GM12873 (cell line): Measurements from ENCODE around the gene MKLN1.

Experiments
- CTCF ChIP-seq: IDR thresholded peaks from 2 replicates; pipeline ENCODE4 v1.5.1; 2012; ENCODE audit warnings: low read depth, mild to moderate bottlenecking, moderate library complexity, low read length, control low read depth; ENCODE audit not compliant: insufficient read depth; ENCODE audit errors: missing control alignments

Gene MKLN1

GRCh38 chr7:131409129-131409766, 81.6 kb downstream of the MKLN1 start:
- no peak for TF ChIP-seq CTCF

GRCh38 chr7:131412031-131412430, 84.4 kb downstream of the MKLN1 start:
- TF ChIP-seq CTCF: no peak

GRCh38 chr7:131413711-131414110, 86.0 kb downstream of the MKLN1 start:
- TF ChIP-seq CTCF: no peak

GRCh38 chr7:131424219-131424822, 96.6 kb downstream of the MKLN1 start:
- TF ChIP-seq CTCF: peak; percentile 50

- TF ChIP-seq CTCF: no peak
Measured at GRCh38 chr7:131425992-131426391, 98.3 kb downstream of the MKLN1 start.

GRCh38 chr7:131431289-131431688, 103.6 kb downstream of the MKLN1 start:
- TF ChIP-seq CTCF: no peak

- no peak for TF ChIP-seq CTCF
Measured at GRCh38 chr7:131431756-131432155, 104.1 kb downstream of the MKLN1 start.
